Prostate gland (tissue), 2 donors: Measurements from ENCODE around the gene PLEKHN1. TPM values are rescaled to one million over a fixed set of nuclear protein-coding genes. Genes with fewer than 3 reads are reported as not detected.

Experiments
- DNase-seq: peaks from one replicate; pipeline ENCODE4 v3.0.0-alpha.2; 2019; ENCODE audit warnings: low spot score
- H3K27ac ChIP-seq, 2 donors: fragments of 200-600 bp; sonication (generic); 2 replicates each; pipeline ENCODE4 v1.5.1; 2017 to 2019
- H3K27me3 ChIP-seq: fragments of 200-600 bp; sonication (generic); replicated peaks from 2 replicates; pipeline ENCODE4 v1.5.1; 2019; ENCODE audit not compliant: insufficient read depth
- H3K36me3 ChIP-seq, 2 donors: fragments of 200-600 bp; sonication (generic); 1 replicate in 1 of 2; 2 replicates in 1 of 2; pipeline versions ENCODE4 v1.5.1 to v1.8.1; 2017 to 2019
- H3K4me1 ChIP-seq: fragments of 200-600 bp; sonication (generic); replicated peaks from 2 replicates; pipeline ENCODE4 v1.5.1; 2019
- H3K4me3 ChIP-seq, 2 donors: fragments of 200-600 bp; sonication (generic); 2 replicates each; pipeline ENCODE4 v1.5.1; 2017 to 2019
- H3K9me3 ChIP-seq: fragments of 200-600 bp; sonication (generic); 2 replicates; pipeline ENCODE4 v1.5.1; 2017
- CTCF ChIP-seq, 4 experiments: fragments of 200-600 bp in 2 of 4; fragments of 450-650 bp in 2 of 4; sonication (generic) in 2 of 4; IDR thresholded peaks; 1 replicate in 3 of 4; 2 replicates in 1 of 4; pipeline ENCODE4 v1.5.1; 2016 to 2019; ENCODE audit warnings: antibody characterized with exemption in 4 of 4, mild to moderate bottlenecking in 2 of 4, moderate library complexity in 2 of 4
- POLR2A ChIP-seq: fragments of 450-650 bp; IDR thresholded peaks from one replicate; pipeline ENCODE4 v1.6.1; 2016; ENCODE audit warnings: antibody characterized with exemption, mild to moderate bottlenecking
- POLR2AphosphoS5 ChIP-seq: sonication (generic); formaldehyde crosslinking; IDR thresholded peaks from one replicate; pipeline ENCODE4 v1.6.1; 2017; ENCODE audit warnings: antibody characterized with exemption
- WGBS: methylation state at CpG from one replicate; pipeline ENCODE4 v1.1.5; 2018; 5-methylcytosine and 5-hydroxymethylcytosine counted together
- intact Hi-C: fragments of 100-400 bp; cut with DNase I; formaldehyde crosslinking; loops from one replicate; pipeline ENCODE4 v1.14.2; 2022
- total RNA-seq, 2 donors: library from RNA; depleted of rRNA; stranded (reverse); fragments of >200 nt; gene quantifications; one replicate each; pipeline ENCODE4 v1.1.0, GENCODE V29; 2016

Gene PLEKHN1
- total RNA-seq, 2 donors from 2014 or later: 1.4 to 6.4 TPM

GRCh38 chr1:918843-919242, 47.4 kb upstream of the PLEKHN1 start:
- WGBS: 76% methylated on average over 6 of the region's 6 CpGs
- intact Hi-C loops: no loop called here
- Histone ChIP-seq H3K9me3 (no peaks in the 10 kb centered on the region), H3K27ac (no peak overlapping the region), H3K4me3 (no peak overlapping the region), H3K36me3 (no peaks in the 10 kb centered on the region), H3K4me1 (peaks cover 17% of the 10 kb centered on the region), H3K27me3 (no peaks in the 10 kb centered on the region)
- TF ChIP-seq POLR2A (no peak), CTCF (IDR thresholded peaks at IDR 0.05) (no peak), POLR2AphosphoS5 (no peak)
- DNase-seq: no peak

DNA sequence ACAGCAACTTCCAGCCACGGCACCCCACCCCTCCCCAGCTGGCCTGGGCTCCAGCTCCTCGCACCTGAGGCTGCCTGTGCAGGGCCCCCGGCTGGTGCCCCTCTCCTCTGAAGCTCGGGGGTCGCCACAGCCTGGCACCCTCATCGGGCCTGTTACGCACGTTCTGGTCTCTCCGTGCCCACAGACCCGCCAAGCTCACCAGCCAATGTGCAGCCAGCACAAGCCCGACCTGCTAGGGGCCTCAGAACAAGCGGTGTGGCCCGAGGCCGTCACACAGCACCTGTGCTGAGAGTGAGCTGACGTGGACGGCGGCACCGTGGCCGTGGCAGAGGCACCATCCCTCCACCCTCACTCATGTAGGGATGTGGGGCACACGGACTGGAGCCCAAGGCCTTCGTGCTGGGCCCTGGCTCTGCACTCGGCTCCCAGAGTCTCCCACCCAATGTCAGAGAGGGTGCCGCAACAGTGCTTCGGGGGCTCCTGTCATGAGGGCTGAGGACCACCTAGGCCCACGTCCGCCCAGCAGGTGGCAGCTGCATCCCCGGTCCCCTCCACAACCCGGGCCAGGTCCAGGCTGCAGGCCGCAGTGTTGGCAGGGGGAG, 46.9 kb upstream of the PLEKHN1 start:
- no peak for DNase-seq
- no peak overlapping the region for H3K4me3 ChIP-seq
- no peak overlapping the region for H3K27ac ChIP-seq
- intact Hi-C loops: no loop called here
- no peaks in the 10 kb centered on the region for H3K9me3 ChIP-seq
- peaks cover 17% of the 10 kb centered on the region for H3K4me1 ChIP-seq
- 61% methylated on average over 24 of the region's 29 CpGs for WGBS
- no peaks in the 10 kb centered on the region for H3K36me3 ChIP-seq
- H3K27me3 ChIP-seq: no peaks in the 10 kb centered on the region
- TF ChIP-seq POLR2A (no peak), POLR2AphosphoS5 (no peak), CTCF (IDR thresholded peaks at IDR 0.05) (no peak)

GRCh38 chr1:920010-920409, 46.3 kb upstream of the PLEKHN1 start:
- H3K9me3 ChIP-seq: no peaks in the 10 kb centered on the region
- TF ChIP-seq POLR2A: no peak
- TF ChIP-seq CTCF (IDR thresholded peaks at IDR 0.05): no peak
- TF ChIP-seq POLR2AphosphoS5: no peak
- H3K27me3 ChIP-seq: no peaks in the 10 kb centered on the region
- WGBS: 47% methylated on average over 19 of the region's 23 CpGs
- H3K36me3 ChIP-seq: no peaks in the 10 kb centered on the region
- H3K4me1 ChIP-seq: peaks cover 23% of the 10 kb centered on the region
- H3K27ac ChIP-seq: no peak overlapping the region
- no peak for DNase-seq
- intact Hi-C loops: no loop called here
- H3K4me3 ChIP-seq: no peak overlapping the region

- Histone ChIP-seq H3K9me3 (no peaks in the 10 kb centered on the region), H3K36me3 (no peaks in the 10 kb centered on the region), H3K4me1 (peaks cover 24% of the 10 kb centered on the region), H3K4me3 (no peak overlapping the region), H3K27me3 (no peaks in the 10 kb centered on the region), H3K27ac (no peak overlapping the region)
- no peak for TF ChIP-seq POLR2AphosphoS5
- no peak for TF ChIP-seq CTCF (IDR thresholded peaks at IDR 0.05)
- TF ChIP-seq POLR2A: no peak
- intact Hi-C loops: no loop called here
- WGBS: 0% methylated on average over 4 of the region's 13 CpGs
- no peak for DNase-seq
These were observed 45.8 kb upstream of the PLEKHN1 start for GRCh38 chr1:920521-920920.
